WTC11 (cell line): ENCODE data around the gene OPCML. TPM values are rescaled to one million over a fixed set of nuclear protein-coding genes. Genes with fewer than 3 reads are reported as not detected.
A peak's percentile ranks its signal among the peaks of the same experiment; 100 is the strongest.

Experiments
- ATAC-seq: fragments of 200-7000 bp; cut with Tn5 transposase; 2 replicates; pipeline ENCODE4 v1.10.0; 2021; ENCODE audit warnings: mild to moderate bottlenecking, moderate library complexity
- CTCF ChIA-PET: fragments of 300-600 bp; sonication (Branson Sonifier 250); formaldehyde crosslinking; loops from one replicate; lab custom pipeline; 2021; ENCODE audit warnings: antibody characterized with exemption; lab: Charles Lee
- POLR2A ChIA-PET: fragments of 350-600 bp; sonication (Branson Sonifier 250); formaldehyde crosslinking; loops from one replicate; lab custom pipeline; 2021; ENCODE audit warnings: antibody characterized with exemption; lab: Charles Lee
- DNase-seq: peaks from one replicate; pipeline ENCODE4 v3.0.0; 2021; ENCODE audit warnings: low spot score
- H3K27ac Mint-ChIP-seq: 2 replicates; pipeline ENCODE4 v1.8.0; 2021; ENCODE audit warnings: mixed read lengths
- H3K27me3 Mint-ChIP-seq: 2 replicates; pipeline ENCODE4 v1.8.0; 2021; ENCODE audit warnings: low read depth, mild to moderate bottlenecking, moderate library complexity, mixed read lengths
- H3K36me3 Mint-ChIP-seq: 2 replicates; pipeline ENCODE4 v1.8.0; 2021; ENCODE audit warnings: mixed read lengths
- H3K4me1 Mint-ChIP-seq: 2 replicates; pipeline ENCODE4 v1.8.0; 2022; ENCODE audit warnings: mixed read lengths
- H3K4me3 Mint-ChIP-seq: 2 replicates; pipeline ENCODE4 v1.8.0; 2021; ENCODE audit warnings: mild to moderate bottlenecking, moderate library complexity, mixed read lengths
- H3K9me3 Mint-ChIP-seq: 2 replicates; pipeline ENCODE4 v1.8.0; 2021; ENCODE audit warnings: mixed read lengths
- ARID4B ChIP-seq: sonication (generic); formaldehyde crosslinking; IDR thresholded peaks from 2 replicates; pipeline ENCODE4 v1.8.0; 2023; ENCODE audit warnings: missing genetic modification reagents, mild to moderate bottlenecking, borderline replicate concordance
- CDX4 ChIP-seq: fragments of 250-450 bp; sonication (Bioruptor Pico); IDR thresholded peaks from 2 replicates; pipeline ENCODE4 v1.9.0; 2021; ENCODE audit warnings: moderate library complexity, mild to moderate bottlenecking, inconsistent platforms, borderline replicate concordance
- CREB1 ChIP-seq: sonication (generic); formaldehyde crosslinking; IDR thresholded peaks from 2 replicates; pipeline ENCODE4 v1.8.0; 2023; ENCODE audit warnings: mild to moderate bottlenecking, missing genetic modification reagents
- ESRRA ChIP-seq: sonication (generic); formaldehyde crosslinking; IDR thresholded peaks from 2 replicates; pipeline ENCODE4 v1.8.1; 2022; ENCODE audit warnings: mild to moderate bottlenecking, missing genetic modification reagents, borderline replicate concordance
- FOXK1 ChIP-seq: sonication (generic); formaldehyde crosslinking; IDR thresholded peaks from 2 replicates; pipeline ENCODE4 v1.8.0; 2022; ENCODE audit warnings: mild to moderate bottlenecking, moderate library complexity, missing genetic modification reagents
- GABPB1 ChIP-seq: sonication (generic); formaldehyde crosslinking; IDR thresholded peaks from 2 replicates; pipeline ENCODE4 v1.8.1; 2023; ENCODE audit warnings: mild to moderate bottlenecking, missing genetic modification reagents
- JUN ChIP-seq: sonication (generic); formaldehyde crosslinking; IDR thresholded peaks from 2 replicates; pipeline ENCODE4 v1.8.0; 2023; ENCODE audit warnings: mild to moderate bottlenecking, missing genetic modification reagents
- MAX ChIP-seq: sonication (generic); formaldehyde crosslinking; IDR thresholded peaks from 2 replicates; pipeline ENCODE4 v1.8.0; 2022; ENCODE audit warnings: mild to moderate bottlenecking, missing genetic modification reagents
- NR2C2 ChIP-seq: sonication (generic); formaldehyde crosslinking; IDR thresholded peaks from 2 replicates; pipeline ENCODE4 v1.8.0; 2022; ENCODE audit warnings: mild to moderate bottlenecking, missing genetic modification reagents
- USF2 ChIP-seq: sonication (generic); formaldehyde crosslinking; IDR thresholded peaks from 2 replicates; pipeline ENCODE4 v1.8.1; 2023; ENCODE audit warnings: mild to moderate bottlenecking, missing genetic modification reagents, moderate library complexity
- ZMAT4 ChIP-seq: fragments of 250-450 bp; sonication (Bioruptor Pico); IDR thresholded peaks from 2 replicates; pipeline ENCODE4 v1.9.0; 2021; ENCODE audit warnings: mild to moderate bottlenecking
- ZNF121 ChIP-seq: sonication (generic); formaldehyde crosslinking; IDR thresholded peaks from 2 replicates; pipeline ENCODE4 v1.8.0; 2023; ENCODE audit warnings: missing genetic modification reagents
- ZNF281 ChIP-seq: sonication (generic); formaldehyde crosslinking; IDR thresholded peaks from 2 replicates; pipeline ENCODE4 v1.8.0; 2023; ENCODE audit warnings: mild to moderate bottlenecking, missing genetic modification reagents
- ZNF317 ChIP-seq: sonication (generic); formaldehyde crosslinking; IDR thresholded peaks from 2 replicates; pipeline ENCODE4 v1.8.1; 2023; ENCODE audit warnings: low read depth, mild to moderate bottlenecking, moderate library complexity, missing genetic modification reagents, borderline replicate concordance
- ZNF416 ChIP-seq: fragments of 250-450 bp; sonication (Bioruptor Pico); IDR thresholded peaks from 2 replicates; pipeline ENCODE4 v1.9.0; 2021; ENCODE audit warnings: mild to moderate bottlenecking, inconsistent platforms
- ZNF512 ChIP-seq: sonication (generic); formaldehyde crosslinking; IDR thresholded peaks from 2 replicates; pipeline ENCODE4 v1.8.1; 2022; ENCODE audit warnings: missing genetic modification reagents, borderline replicate concordance
- total RNA-seq: library from RNA; stranded (reverse); gene quantifications from 3 replicates; pipeline ENCODE4 v1.2.3, GENCODE V29; 2021

OPCML gene
- total RNA-seq, 1 experiment from 2014 or later = 1.5 TPM

GRCh38 chr11:133384731-133385130 lies 147.6 kb downstream of the OPCML start:
- Mint-ChIP-seq H3K4me1 (peaks cover 12% of the 10 kb centered on the region), H3K36me3 (no peaks in the 10 kb centered on the region), H3K4me3 (no peak overlapping the region), H3K27me3 (no peaks in the 10 kb centered on the region), H3K27ac (peak overlapping the region; percentile 33; the same call in 1 of the 2 replicates), H3K9me3 (no peaks in the 10 kb centered on the region)
- no peak for DNase-seq
- no peak for TF ChIP-seq ESRRA
- no peak for TF ChIP-seq USF2 (CRISPR knock-in tag)
- no peak for TF ChIP-seq ZNF512 (CRISPR knock-in tag)
- TF ChIP-seq ZNF317 (CRISPR knock-in tag) = no peak
- TF ChIP-seq ZNF416 = no peak
- TF ChIP-seq GABPB1 (CRISPR knock-in tag) = no peak
- TF ChIP-seq MAX (CRISPR knock-in tag) = no peak
- TF ChIP-seq CREB1 = no peak
- TF ChIP-seq ZMAT4 (CRISPR knock-in tag) = no peak
- no peak for TF ChIP-seq ZNF281
- TF ChIP-seq NR2C2 (CRISPR knock-in tag) = no peak
- no peak for TF ChIP-seq FOXK1
- TF ChIP-seq JUN (CRISPR knock-in tag) = no peak
- no peak for TF ChIP-seq CDX4
- TF ChIP-seq ZNF121 (CRISPR knock-in tag) = no peak
- TF ChIP-seq ARID4B (CRISPR knock-in tag) = no peak
- ChIA-PET CTCF (interaction anchor here (1.4 to 1.8 kb wide), 2 partner anchors 250 to 306 kb away, joined by 3 read pairs; no protein-coding TSS in a partner anchor), POLR2A (no interaction called here)
- no peak for ATAC-seq
